HG02885 (cell line): Measurements from ENCODE around the gene LTB4R2.
"Not testable (repeated sequence)": the region's sequence is repeated elsewhere in the genome, so short reads cannot be mapped to it uniquely, and the experiment has no call there.

Experiments used
- ATAC-seq: cut with Tn5 transposase; IDR thresholded peaks from one replicate; pipeline ENCODE4 v1.9.1; 2021; ENCODE audit warnings: mild to moderate bottlenecking; ENCODE audit not compliant: unreplicated experiment, poor library complexity

The LTB4R2 gene

GRCh38 chr14:24315807-24316596, 6.1 kb downstream of the LTB4R2 start:
- ATAC-seq = no peak

GRCh38 chr14:24316597-24316950, 6.6 kb downstream of the LTB4R2 start:
- ATAC-seq = no peak

- ATAC-seq = no peak
Observed at GRCh38 chr14:24317141-24317928, 7.4 kb downstream of the LTB4R2 start.

- ATAC-seq = no peak
Observed at GRCh38 chr14:24321212-24321975, 11.5 kb downstream of the LTB4R2 start.

GRCh38 chr14:24322672-24323071, 12.7 kb downstream of the LTB4R2 start:
- ATAC-seq = no peak

- no peak for ATAC-seq
Observed at GRCh38 chr14:24323341-24323740, 13.4 kb downstream of the LTB4R2 start.

GRCh38 chr14:24324024-24324423, 14.1 kb downstream of the LTB4R2 start:
- ATAC-seq = no peak

GRCh38 chr14:24325041-24325530, 15.1 kb downstream of the LTB4R2 start:
- no peak for ATAC-seq

GRCh38 chr14:24325963-24326362, 16.0 kb downstream of the LTB4R2 start:
- no peak for ATAC-seq

GRCh38 chr14:24327303-24327702, 17.4 kb downstream of the LTB4R2 start:
- no peak for ATAC-seq

- ATAC-seq = not testable (repeated sequence)
Observed at GRCh38 chr14:24327914-24328313, 18.0 kb downstream of the LTB4R2 start.

- no peak for ATAC-seq
Observed at GRCh38 chr14:24329073-24329663, 19.2 kb downstream of the LTB4R2 start.

GRCh38 chr14:24329736-24330135, 19.8 kb downstream of the LTB4R2 start:
- no peak for ATAC-seq

- no peak for ATAC-seq
Observed at GRCh38 chr14:24330973-24331674, 21.2 kb downstream of the LTB4R2 start.

GRCh38 chr14:24331731-24332267, 21.9 kb downstream of the LTB4R2 start:
- ATAC-seq = no peak

GRCh38 chr14:24332268-24332993, 22.5 kb downstream of the LTB4R2 start:
- ATAC-seq = peak; percentile 88

GRCh38 chr14:24334431-24335291, 24.7 kb downstream of the LTB4R2 start, which contains the start of gene ADCY4:
TSS of gene ADCY4 (minus strand) at chr14:24335071. CDS start at chr14:24334652, 419 bp downstream.
- no peak for ATAC-seq
